Neural cell (in vitro differentiated cells): Measurements from ENCODE around the gene DENND2A. TPM values are rescaled to one million over a fixed set of nuclear protein-coding genes. Genes with fewer than 3 reads are reported as not detected.

Source experiments
- H2AFZ ChIP-seq: fragments of 200-600, 300-800 bp; sonication (generic), shearing (Covaris generic); 2 replicates; pipeline ENCODE4 v1.6.0; 2014; ENCODE audit warnings: low read depth, mild to moderate bottlenecking, antibody characterized with exemption, low read length, moderate library complexity
- H3F3A ChIP-seq: fragments of 200-600 bp; shearing (Covaris generic); 2 replicates; pipeline ENCODE4 v1.6.1; 2016; ENCODE audit warnings: mild to moderate bottlenecking, moderate library complexity, mixed read lengths, antibody characterized with exemption, low read length; ENCODE audit not compliant: insufficient read depth, poor library complexity, severe bottlenecking
- H3K27ac ChIP-seq: fragments of 200-600, 300-800 bp; sonication (generic), shearing (Covaris generic); 2 replicates; pipeline ENCODE4 v1.5.1; 2014; ENCODE audit warnings: mild to moderate bottlenecking, low read length, moderate library complexity
- H3K27me3 ChIP-seq: fragments of 300-800, 200-600 bp; sonication (generic), shearing (Covaris generic); 2 replicates; pipeline ENCODE4 v1.6.0; 2014; ENCODE audit warnings: mild to moderate bottlenecking, low read depth, low read length, moderate library complexity; ENCODE audit not compliant: insufficient read depth
- H3K36me3 ChIP-seq: fragments of 300-800, 200-600 bp; sonication (generic), shearing (Covaris generic); 2 replicates; pipeline ENCODE4 v1.5.1; 2014; ENCODE audit warnings: mild to moderate bottlenecking, antibody characterized with exemption, low read length, moderate library complexity; ENCODE audit not compliant: insufficient read depth
- H3K4me2 ChIP-seq: fragments of 300-800, 200-600 bp; sonication (generic), shearing (Covaris generic); 2 replicates; pipeline ENCODE4 v1.6.0; 2014; ENCODE audit warnings: mild to moderate bottlenecking, low read length
- H3K4me3 ChIP-seq: fragments of 300-800, 200-600 bp; sonication (generic), shearing (Covaris generic); 2 replicates; pipeline ENCODE4 v1.5.1; 2014; ENCODE audit warnings: mild to moderate bottlenecking, low read length, moderate library complexity
- H3K79me2 ChIP-seq: fragments of 200-600 bp; shearing (Covaris generic); replicated peaks from 2 replicates; pipeline ENCODE4 v1.6.0; 2014; ENCODE audit warnings: mild to moderate bottlenecking, low read length, moderate library complexity; ENCODE audit not compliant: insufficient read depth
- H3K9ac ChIP-seq: fragments of 300-800, 200-600 bp; sonication (generic), shearing (Covaris generic); 2 replicates; pipeline ENCODE4 v1.6.1; 2016; ENCODE audit warnings: mild to moderate bottlenecking, low read length, mixed read lengths
- H3K9me2 ChIP-seq: fragments of 200-600 bp; shearing (Covaris generic); 2 replicates; pipeline ENCODE4 v1.6.1; 2016; ENCODE audit warnings: mild to moderate bottlenecking, low read length, mixed read lengths; ENCODE audit not compliant: insufficient read depth
- H3K9me3 ChIP-seq: fragments of 200-600, 300-800 bp; sonication (generic), shearing (Covaris generic); 2 replicates; pipeline ENCODE4 v1.6.1; 2016; ENCODE audit warnings: mild to moderate bottlenecking, mixed run types, low read length, moderate library complexity, mixed read lengths
- H4K20me1 ChIP-seq: fragments of 200-600 bp; shearing (Covaris generic); 2 replicates; pipeline ENCODE4 v1.6.1; 2016; ENCODE audit warnings: mild to moderate bottlenecking, mixed run types; ENCODE audit not compliant: insufficient read depth
- EP300 ChIP-seq: fragments of 450-650 bp; conservative IDR thresholded peaks from 2 replicates; pipeline ENCODE4 v1.6.1; 2014; ENCODE audit warnings: antibody characterized with exemption, mild to moderate bottlenecking, moderate library complexity; ENCODE audit not compliant: poor library complexity, severe bottlenecking
- EZH2 ChIP-seq: fragments of 200-600, 300-800 bp; shearing (Covaris generic), sonication (generic); IDR thresholded peaks from 2 replicates; pipeline ENCODE4 v1.6.1; 2014; ENCODE audit warnings: antibody characterized with exemption, low read length, borderline replicate concordance, mild to moderate bottlenecking; ENCODE audit not compliant: insufficient read depth, poor library complexity, severe bottlenecking
- MXI1 ChIP-seq: fragments of 450-650 bp; conservative IDR thresholded peaks from 2 replicates; pipeline ENCODE4 v1.6.1; 2014; ENCODE audit warnings: antibody characterized with exemption, mild to moderate bottlenecking; ENCODE audit not compliant: poor library complexity, severe bottlenecking
- POLR2AphosphoS5 ChIP-seq: IDR thresholded peaks from 2 replicates; pipeline ENCODE4 v1.6.1; 2012
- RAD21 ChIP-seq: fragments of 450-650 bp; conservative IDR thresholded peaks from 2 replicates; pipeline ENCODE4 v1.6.1; 2014; ENCODE audit warnings: antibody characterized with exemption, mild to moderate bottlenecking, moderate library complexity
- SMC3 ChIP-seq: fragments of 450-650 bp; conservative IDR thresholded peaks from 2 replicates; pipeline ENCODE4 v1.6.1; 2014; ENCODE audit warnings: antibody characterized with exemption, mild to moderate bottlenecking, moderate library complexity; ENCODE audit not compliant: poor library complexity
- TAF1 ChIP-seq: IDR thresholded peaks from 2 replicates; pipeline ENCODE4 v1.6.1; 2012; ENCODE audit warnings: low read depth
- polyA plus RNA-seq: library from polyadenylated mRNA; depleted of rRNA; stranded (reverse); fragments of >200 nt; gene quantifications from 2 replicates; pipeline ENCODE4 v1.2.3, GENCODE V29; 2014
- TF ChIP-seq, protein P1 (sequence below): IDR thresholded peaks from 2 replicates; pipeline ENCODE4 v1.6.1; 2012; ENCODE audit warnings: borderline replicate concordance
- TF ChIP-seq, protein P2 (sequence below): fragments of 450-650 bp; IDR thresholded peaks from 2 replicates; pipeline ENCODE4 v1.5.1; 2014; ENCODE audit warnings: antibody characterized with exemption, mild to moderate bottlenecking, moderate library complexity; ENCODE audit not compliant: poor library complexity, severe bottlenecking

DENND2A gene
- polyA plus RNA-seq, 1 donor from 2014 or later = 21.7 TPM

DNA sequence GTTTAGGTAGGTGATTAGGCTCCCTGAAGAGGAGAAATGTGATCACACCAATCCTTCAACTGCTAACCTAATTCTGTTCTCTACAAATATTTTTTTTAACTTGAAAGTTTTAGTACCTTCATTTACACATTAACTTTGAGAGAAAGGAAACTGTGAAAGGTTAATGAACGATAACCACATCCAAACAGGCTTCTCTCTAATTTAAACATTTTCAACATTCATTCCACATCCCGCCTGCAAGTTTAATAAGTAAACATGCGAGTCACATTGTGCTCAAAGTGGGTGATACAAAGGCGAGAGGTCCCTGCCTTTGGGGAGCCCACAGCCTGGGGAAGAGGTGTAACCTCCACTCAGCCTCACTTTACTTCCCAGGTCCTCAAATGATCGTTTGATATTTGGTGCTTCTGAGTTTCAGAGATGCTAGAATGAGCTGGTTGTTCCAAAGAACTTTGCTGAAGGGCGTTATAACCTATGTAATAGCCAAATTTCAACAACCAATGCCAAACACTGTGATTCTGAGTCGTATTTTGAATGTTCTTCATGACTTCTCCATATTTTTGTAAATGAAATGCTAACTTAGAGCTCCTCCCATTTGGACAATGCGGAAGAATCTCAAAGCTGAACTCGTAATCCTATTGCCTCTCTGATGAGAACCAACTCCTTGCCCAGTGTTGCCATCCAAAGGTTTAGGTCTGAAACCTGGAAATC, 47.5 kb downstream of the DENND2A start:
- no peaks in the 10 kb centered on the region for H3K27me3 ChIP-seq
- no peaks in the 10 kb centered on the region for H3K79me2 ChIP-seq
- H3K9me2 ChIP-seq = no peaks in the 10 kb centered on the region
- H2AFZ ChIP-seq = no peak overlapping the region
- no peaks in the 10 kb centered on the region for H3F3A ChIP-seq
- H3K4me3 ChIP-seq = no peak overlapping the region
- H4K20me1 ChIP-seq = no peaks in the 10 kb centered on the region
- no peaks in the 10 kb centered on the region for H3K9me3 ChIP-seq
- H3K36me3 ChIP-seq = no peaks in the 10 kb centered on the region
- no peak overlapping the region for H3K9ac ChIP-seq
- H3K27ac ChIP-seq = no peak overlapping the region
- TF ChIP-seq MXI1 (no peak), EP300 (no peak), TAF1 (no peak), EZH2 (no peak), POLR2AphosphoS5 (no peak), RAD21 (no peak), SMC3 (no peak)
- TF ChIP-seq, protein P1, sequence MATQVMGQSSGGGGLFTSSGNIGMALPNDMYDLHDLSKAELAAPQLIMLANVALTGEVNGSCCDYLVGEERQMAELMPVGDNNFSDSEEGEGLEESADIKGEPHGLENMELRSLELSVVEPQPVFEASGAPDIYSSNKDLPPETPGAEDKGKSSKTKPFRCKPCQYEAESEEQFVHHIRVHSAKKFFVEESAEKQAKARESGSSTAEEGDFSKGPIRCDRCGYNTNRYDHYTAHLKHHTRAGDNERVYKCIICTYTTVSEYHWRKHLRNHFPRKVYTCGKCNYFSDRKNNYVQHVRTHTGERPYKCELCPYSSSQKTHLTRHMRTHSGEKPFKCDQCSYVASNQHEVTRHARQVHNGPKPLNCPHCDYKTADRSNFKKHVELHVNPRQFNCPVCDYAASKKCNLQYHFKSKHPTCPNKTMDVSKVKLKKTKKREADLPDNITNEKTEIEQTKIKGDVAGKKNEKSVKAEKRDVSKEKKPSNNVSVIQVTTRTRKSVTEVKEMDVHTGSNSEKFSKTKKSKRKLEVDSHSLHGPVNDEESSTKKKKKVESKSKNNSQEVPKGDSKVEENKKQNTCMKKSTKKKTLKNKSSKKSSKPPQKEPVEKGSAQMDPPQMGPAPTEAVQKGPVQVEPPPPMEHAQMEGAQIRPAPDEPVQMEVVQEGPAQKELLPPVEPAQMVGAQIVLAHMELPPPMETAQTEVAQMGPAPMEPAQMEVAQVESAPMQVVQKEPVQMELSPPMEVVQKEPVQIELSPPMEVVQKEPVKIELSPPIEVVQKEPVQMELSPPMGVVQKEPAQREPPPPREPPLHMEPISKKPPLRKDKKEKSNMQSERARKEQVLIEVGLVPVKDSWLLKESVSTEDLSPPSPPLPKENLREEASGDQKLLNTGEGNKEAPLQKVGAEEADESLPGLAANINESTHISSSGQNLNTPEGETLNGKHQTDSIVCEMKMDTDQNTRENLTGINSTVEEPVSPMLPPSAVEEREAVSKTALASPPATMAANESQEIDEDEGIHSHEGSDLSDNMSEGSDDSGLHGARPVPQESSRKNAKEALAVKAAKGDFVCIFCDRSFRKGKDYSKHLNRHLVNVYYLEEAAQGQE = no peak
- TF ChIP-seq, protein P2, sequence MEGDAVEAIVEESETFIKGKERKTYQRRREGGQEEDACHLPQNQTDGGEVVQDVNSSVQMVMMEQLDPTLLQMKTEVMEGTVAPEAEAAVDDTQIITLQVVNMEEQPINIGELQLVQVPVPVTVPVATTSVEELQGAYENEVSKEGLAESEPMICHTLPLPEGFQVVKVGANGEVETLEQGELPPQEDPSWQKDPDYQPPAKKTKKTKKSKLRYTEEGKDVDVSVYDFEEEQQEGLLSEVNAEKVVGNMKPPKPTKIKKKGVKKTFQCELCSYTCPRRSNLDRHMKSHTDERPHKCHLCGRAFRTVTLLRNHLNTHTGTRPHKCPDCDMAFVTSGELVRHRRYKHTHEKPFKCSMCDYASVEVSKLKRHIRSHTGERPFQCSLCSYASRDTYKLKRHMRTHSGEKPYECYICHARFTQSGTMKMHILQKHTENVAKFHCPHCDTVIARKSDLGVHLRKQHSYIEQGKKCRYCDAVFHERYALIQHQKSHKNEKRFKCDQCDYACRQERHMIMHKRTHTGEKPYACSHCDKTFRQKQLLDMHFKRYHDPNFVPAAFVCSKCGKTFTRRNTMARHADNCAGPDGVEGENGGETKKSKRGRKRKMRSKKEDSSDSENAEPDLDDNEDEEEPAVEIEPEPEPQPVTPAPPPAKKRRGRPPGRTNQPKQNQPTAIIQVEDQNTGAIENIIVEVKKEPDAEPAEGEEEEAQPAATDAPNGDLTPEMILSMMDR = no peak
- H3K4me2 ChIP-seq = no peak overlapping the region

DNA sequence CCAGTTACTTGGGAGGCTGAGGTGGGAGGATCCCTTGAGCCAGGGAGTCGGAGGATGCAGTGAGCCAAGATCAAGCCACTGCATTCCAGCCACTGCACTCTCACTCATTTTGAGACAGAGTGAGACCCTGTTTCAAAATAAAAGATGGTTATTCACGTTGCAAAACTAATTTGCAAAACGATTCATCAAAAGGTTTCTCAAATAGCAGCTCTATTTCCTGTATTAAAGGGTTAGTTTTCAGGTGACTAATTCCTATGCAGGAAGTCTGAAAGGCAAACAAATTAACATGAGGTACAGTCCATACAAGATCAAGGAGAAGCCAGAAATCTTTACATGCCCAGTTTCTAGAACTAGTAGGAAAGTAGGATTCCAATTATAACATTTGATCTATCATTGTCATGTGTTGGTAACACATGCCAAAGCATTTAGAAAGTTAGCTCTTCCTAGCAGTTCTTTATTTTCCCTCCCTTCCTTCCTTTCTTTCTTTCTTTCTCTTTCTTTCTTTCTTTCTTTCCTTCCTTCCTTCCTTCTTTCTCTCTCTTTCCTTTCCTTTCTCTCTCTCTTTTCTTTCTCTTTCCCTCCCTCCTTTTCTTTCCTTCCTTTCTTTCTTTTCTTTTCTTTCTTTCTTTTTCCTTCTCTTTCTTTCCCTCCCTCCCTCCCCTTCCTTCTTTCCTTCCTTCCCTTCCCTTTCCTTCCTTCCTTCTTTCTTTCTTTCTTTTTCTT, 49.3 kb downstream of the DENND2A start:
- Histone ChIP-seq H3K36me3 (no peaks in the 10 kb centered on the region), H3K4me3 (no peak overlapping the region), H4K20me1 (no peaks in the 10 kb centered on the region), H3K9ac (no peak overlapping the region), H3K27me3 (no peaks in the 10 kb centered on the region), H3K27ac (no peak overlapping the region), H3K4me2 (no peak overlapping the region), H3K79me2 (no peaks in the 10 kb centered on the region), H2AFZ (no peak overlapping the region), H3K9me2 (no peaks in the 10 kb centered on the region), H3K9me3 (no peaks in the 10 kb centered on the region), H3F3A (no peaks in the 10 kb centered on the region)
- TF ChIP-seq POLR2AphosphoS5 = no peak
- TF ChIP-seq MXI1 = no peak
- TF ChIP-seq SMC3 = no peak
- no peak for TF ChIP-seq TAF1
